ENCODE measurements around the gene INPP5A.

The INPP5A gene

GRCh38 chr10:132517951-132518521, 19.6 kb upstream of the INPP5A start:
- TF ChIP-seq TAF1 (IDR thresholded peaks at IDR 0.05; ENCODE audit: low read depth, low read length): no peak
- TF ChIP-seq PAX5 (IDR thresholded peaks at IDR 0.05; ENCODE audit: insufficient read depth, low read length, severe bottlenecking): no peak
- no peak for TF ChIP-seq POLR2AphosphoS5 (IDR thresholded peaks at IDR 0.05; ENCODE audit: low read depth, low read length)
- no peak for TF ChIP-seq SPI1 (IDR thresholded peaks at IDR 0.05; ENCODE audit: low read depth, low read length)
- TF ChIP-seq POU2F2 (IDR thresholded peaks at IDR 0.05; ENCODE audit: low read depth, low read length): no peak
- no peak for TF ChIP-seq POLR2A (IDR thresholded peaks at IDR 0.05; ENCODE audit: low read depth, low read length)
- DNase-seq (ENCODE audit: insufficient read length, low spot score) (no peak), FAIRE-seq (no peak)

- FAIRE-seq (no peak), DNase-seq (ENCODE audit: insufficient read length, low spot score) (no peak)
- TF ChIP-seq SPI1 (IDR thresholded peaks at IDR 0.05; ENCODE audit: low read depth, low read length) (no peak), POLR2AphosphoS5 (IDR thresholded peaks at IDR 0.05; ENCODE audit: low read depth, low read length) (no peak), POLR2A (IDR thresholded peaks at IDR 0.05; ENCODE audit: low read depth, low read length) (no peak), POU2F2 (IDR thresholded peaks at IDR 0.05; ENCODE audit: low read depth, low read length) (no peak), TAF1 (IDR thresholded peaks at IDR 0.05; ENCODE audit: low read depth, low read length) (no peak), PAX5 (IDR thresholded peaks at IDR 0.05; ENCODE audit: insufficient read depth, low read length, severe bottlenecking) (no peak)
Observed at GRCh38 chr10:132518572-132519381, 18.8 kb upstream of the INPP5A start.

- FAIRE-seq (no peak), DNase-seq (ENCODE audit: insufficient read length, low spot score) (no peak)
- TF ChIP-seq POLR2A (IDR thresholded peaks at IDR 0.05; ENCODE audit: low read depth, low read length): no peak
- TF ChIP-seq POLR2AphosphoS5 (IDR thresholded peaks at IDR 0.05; ENCODE audit: low read depth, low read length): no peak
- TF ChIP-seq TAF1 (IDR thresholded peaks at IDR 0.05; ENCODE audit: low read depth, low read length): no peak
- no peak for TF ChIP-seq POU2F2 (IDR thresholded peaks at IDR 0.05; ENCODE audit: low read depth, low read length)
- TF ChIP-seq SPI1 (IDR thresholded peaks at IDR 0.05; ENCODE audit: low read depth, low read length): no peak
- TF ChIP-seq PAX5 (IDR thresholded peaks at IDR 0.05; ENCODE audit: insufficient read depth, low read length, severe bottlenecking): no peak
Observed at GRCh38 chr10:132519382-132520176, 18.0 kb upstream of the INPP5A start.

- no peak for TF ChIP-seq TAF1 (IDR thresholded peaks at IDR 0.05; ENCODE audit: low read depth, low read length)
- TF ChIP-seq PAX5 (IDR thresholded peaks at IDR 0.05; ENCODE audit: insufficient read depth, low read length, severe bottlenecking): no peak
- no peak for TF ChIP-seq POLR2A (IDR thresholded peaks at IDR 0.05; ENCODE audit: low read depth, low read length)
- FAIRE-seq: no peak
- no peak for DNase-seq (ENCODE audit: insufficient read length, low spot score)
Observed at GRCh38 chr10:132520177-132520811, 17.3 kb upstream of the INPP5A start.

- TF ChIP-seq TAF1 (IDR thresholded peaks at IDR 0.05; ENCODE audit: low read depth, low read length) (no peak), POLR2AphosphoS5 (IDR thresholded peaks at IDR 0.05; ENCODE audit: low read depth, low read length) (no peak), SPI1 (IDR thresholded peaks at IDR 0.05; ENCODE audit: low read depth, low read length) (no peak), PAX5 (IDR thresholded peaks at IDR 0.05; ENCODE audit: insufficient read depth, low read length, severe bottlenecking) (no peak), POU2F2 (IDR thresholded peaks at IDR 0.05; ENCODE audit: low read depth, low read length) (no peak), POLR2A (IDR thresholded peaks at IDR 0.05; ENCODE audit: low read depth, low read length) (no peak)
- DNase-seq (ENCODE audit: insufficient read length, low spot score) (no peak), FAIRE-seq (no peak)
Observed at GRCh38 chr10:132521041-132521465, 16.5 kb upstream of the INPP5A start.

- FAIRE-seq: no peak
- DNase-seq (ENCODE audit: insufficient read length, low spot score): no peak
- no peak for TF ChIP-seq SPI1 (IDR thresholded peaks at IDR 0.05; ENCODE audit: low read depth, low read length)
- no peak for TF ChIP-seq POLR2A (IDR thresholded peaks at IDR 0.05; ENCODE audit: low read depth, low read length)
- no peak for TF ChIP-seq TAF1 (IDR thresholded peaks at IDR 0.05; ENCODE audit: low read depth, low read length)
- no peak for TF ChIP-seq POU2F2 (IDR thresholded peaks at IDR 0.05; ENCODE audit: low read depth, low read length)
- no peak for TF ChIP-seq POLR2AphosphoS5 (IDR thresholded peaks at IDR 0.05; ENCODE audit: low read depth, low read length)
- TF ChIP-seq PAX5 (IDR thresholded peaks at IDR 0.05; ENCODE audit: insufficient read depth, low read length, severe bottlenecking): no peak
Observed at GRCh38 chr10:132521466-132522102, 16.0 kb upstream of the INPP5A start.

- no peak for TF ChIP-seq SPI1 (IDR thresholded peaks at IDR 0.05; ENCODE audit: low read depth, low read length)
- TF ChIP-seq PAX5 (IDR thresholded peaks at IDR 0.05; ENCODE audit: insufficient read depth, low read length, severe bottlenecking): no peak
- no peak for TF ChIP-seq POLR2A (IDR thresholded peaks at IDR 0.05; ENCODE audit: low read depth, low read length)
- TF ChIP-seq TAF1 (IDR thresholded peaks at IDR 0.05; ENCODE audit: low read depth, low read length): no peak
- TF ChIP-seq POLR2AphosphoS5 (IDR thresholded peaks at IDR 0.05; ENCODE audit: low read depth, low read length): no peak
- no peak for TF ChIP-seq POU2F2 (IDR thresholded peaks at IDR 0.05; ENCODE audit: low read depth, low read length)
- FAIRE-seq (no peak), DNase-seq (ENCODE audit: insufficient read length, low spot score) (no peak)
Observed at GRCh38 chr10:132522521-132523411, 14.8 kb upstream of the INPP5A start.
